NCI-H345 (cell line): ENCODE results near the gene C1orf21.

Experiments used
- DNase-seq: peaks from one replicate; lab custom pipeline; 2025; lab: John Stamatoyannopoulos, UW

C1orf21 gene

DNA sequence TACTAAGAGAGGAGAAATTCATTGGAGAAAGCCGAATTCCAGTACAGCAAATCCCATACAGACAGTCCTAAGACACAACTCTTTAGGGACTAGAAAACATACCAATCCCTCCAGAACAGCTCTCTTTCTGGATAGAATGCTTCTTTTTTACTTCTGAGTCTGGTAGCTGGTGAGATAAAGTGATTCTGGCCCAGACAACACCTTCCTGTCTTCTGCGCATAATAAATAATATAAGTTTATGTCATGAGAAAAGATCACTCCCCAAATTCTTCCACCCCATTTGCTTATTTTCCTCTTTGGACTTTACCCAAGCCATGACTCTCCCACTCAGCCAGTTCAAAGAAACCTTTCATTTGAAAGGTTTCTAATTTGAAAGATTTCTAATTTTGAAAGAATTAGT, 269.4 kb downstream of the C1orf21 start:
- DNase-seq, result no peak

DNA sequence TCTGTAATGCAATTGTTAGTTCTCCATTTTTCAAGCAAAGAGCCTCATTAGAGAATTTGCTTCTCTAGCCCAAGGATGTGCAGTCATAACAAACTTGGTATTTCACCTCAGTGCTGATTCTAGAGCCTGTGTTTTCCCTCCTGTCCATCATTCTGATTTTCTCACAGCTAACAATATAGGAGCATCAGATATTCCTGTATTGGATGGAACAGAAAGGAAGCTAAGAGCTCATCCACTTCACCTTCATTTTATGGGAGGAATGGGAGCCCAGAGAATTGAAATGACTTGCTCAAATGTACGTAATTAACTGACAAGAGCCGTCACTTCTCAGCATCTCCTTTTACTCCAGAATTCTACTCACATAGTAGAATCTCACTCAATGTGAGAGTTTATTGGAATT, 271.2 kb downstream of the C1orf21 start:
- DNase-seq, result no peak

DNA sequence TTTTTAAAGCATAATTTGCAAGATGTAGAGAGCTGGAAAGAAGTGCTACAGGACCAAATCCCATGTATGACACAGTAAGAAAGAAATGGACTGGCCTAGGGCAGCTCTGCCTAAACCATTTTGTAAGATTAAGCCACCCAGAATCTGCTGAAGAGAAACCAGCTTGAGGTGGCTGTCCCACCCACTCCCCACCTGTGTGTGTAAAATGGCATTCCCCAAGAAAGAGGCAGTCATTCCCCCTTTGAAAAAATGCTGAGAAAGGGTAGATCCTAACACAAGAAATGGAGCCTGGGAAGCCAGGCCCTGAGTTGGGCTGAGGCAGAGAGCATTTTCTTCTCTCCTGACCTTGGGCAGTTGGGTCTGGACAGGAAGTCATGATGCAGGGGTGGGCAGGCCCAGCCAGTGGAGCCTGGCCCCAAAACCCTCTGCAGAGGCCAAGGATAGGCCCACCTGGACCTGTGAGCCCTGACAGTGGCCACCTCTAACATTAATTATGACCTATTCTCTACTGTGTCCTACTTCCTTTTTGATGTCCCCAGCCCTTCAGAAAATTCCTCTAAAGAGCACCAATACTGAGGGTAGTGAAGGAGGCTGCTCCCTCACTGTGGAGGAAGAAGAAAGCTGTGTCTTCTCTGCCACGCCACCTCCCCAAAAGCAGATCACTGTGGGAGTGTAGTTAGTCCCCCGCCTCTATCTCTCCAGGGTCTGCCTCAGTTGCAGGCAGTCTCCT, 273.8 kb downstream of the C1orf21 start:
- DNase-seq, result no peak

DNA sequence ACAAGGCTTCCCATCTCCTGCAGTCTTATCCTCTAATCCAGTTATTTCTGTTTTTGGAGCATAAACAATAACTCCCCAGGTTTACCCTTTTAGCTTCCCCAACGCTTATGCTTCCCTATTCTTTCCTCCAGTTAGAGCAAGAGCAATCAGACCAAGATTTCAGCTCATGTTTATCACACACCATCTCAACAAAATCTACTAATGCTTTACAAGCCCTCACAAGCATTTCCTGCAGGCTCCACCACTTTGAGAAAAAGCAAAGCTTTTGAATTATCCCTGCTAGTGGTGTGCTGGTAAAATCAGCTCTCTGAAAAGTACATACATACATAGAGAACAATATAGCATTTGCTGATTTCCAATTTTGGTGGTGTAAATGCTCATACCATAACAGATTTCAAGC, 275.0 kb downstream of the C1orf21 start:
- no peak for DNase-seq

DNA sequence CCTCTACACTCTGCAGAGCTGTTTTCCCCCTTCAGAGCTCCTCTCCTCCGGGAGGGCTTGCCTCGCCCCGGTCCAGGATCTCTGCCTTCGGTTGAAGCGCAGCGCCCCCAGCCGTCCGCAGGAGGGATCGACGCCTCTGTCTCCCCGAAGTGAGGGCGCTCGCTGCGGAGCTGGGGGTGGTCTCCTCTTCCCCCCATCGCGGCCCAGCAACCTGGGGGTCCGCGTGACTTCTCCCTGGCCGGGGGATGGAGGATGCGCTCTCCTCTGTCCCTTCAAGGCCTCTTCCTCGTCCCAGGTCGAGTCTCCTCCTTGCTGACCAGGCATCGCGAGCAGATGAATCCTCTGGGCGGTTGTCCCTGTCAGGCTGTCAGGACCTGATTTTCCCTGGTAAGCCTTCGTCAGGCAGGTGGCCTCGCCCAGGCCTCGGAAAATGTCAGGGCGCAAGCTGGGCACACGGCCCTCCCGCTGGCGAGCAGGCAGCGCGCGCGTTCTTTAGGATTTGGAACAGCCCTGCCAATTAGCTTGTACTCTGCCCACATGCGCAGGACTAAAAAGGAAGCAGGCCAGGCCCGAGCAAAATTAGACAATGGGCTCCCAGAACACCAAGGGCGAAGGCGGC, 277.3 kb downstream of the C1orf21 start:
- DNase-seq, result peak; percentile 84

DNA sequence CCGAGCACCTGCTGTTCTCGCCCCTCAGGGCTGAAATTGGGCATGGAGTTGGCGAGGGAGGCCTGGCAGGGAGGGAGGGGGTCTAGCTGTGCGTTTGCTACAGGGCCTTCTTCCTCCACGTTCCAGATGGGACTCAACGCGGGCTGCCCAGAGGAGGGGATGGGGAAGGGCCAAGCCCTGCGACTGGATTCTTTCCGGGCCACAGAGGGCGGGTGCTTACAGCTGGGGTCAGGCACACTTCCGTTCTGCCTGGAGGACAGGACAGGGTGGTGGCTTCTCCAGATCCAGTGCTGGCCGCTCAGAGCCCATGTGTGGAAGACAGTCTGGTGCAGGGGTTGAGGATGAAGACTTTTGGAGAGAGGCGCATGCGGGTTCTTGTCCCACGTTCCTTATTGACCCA, 277.8 kb downstream of the C1orf21 start:
- no peak for DNase-seq

DNA sequence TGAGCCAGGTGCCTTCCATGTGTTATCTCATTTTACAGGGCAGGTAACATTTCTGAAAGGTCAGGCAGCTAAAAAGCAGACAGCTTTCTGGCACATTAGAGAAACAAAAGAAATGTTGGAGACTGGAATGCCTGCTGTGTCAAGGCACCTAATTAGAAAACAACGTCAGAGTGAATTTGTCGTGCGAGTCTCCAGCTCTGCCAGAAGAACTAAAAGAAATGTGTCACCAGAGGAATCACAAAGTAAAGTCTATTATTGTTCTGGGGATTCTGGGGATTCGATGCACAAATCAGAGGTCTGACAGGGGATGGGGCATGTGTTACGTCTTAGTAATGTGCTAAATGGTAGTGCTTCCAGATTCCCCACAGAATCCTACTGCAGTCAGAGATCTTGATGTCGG, 278.5 kb downstream of the C1orf21 start:
- DNase-seq, result no peak

DNA sequence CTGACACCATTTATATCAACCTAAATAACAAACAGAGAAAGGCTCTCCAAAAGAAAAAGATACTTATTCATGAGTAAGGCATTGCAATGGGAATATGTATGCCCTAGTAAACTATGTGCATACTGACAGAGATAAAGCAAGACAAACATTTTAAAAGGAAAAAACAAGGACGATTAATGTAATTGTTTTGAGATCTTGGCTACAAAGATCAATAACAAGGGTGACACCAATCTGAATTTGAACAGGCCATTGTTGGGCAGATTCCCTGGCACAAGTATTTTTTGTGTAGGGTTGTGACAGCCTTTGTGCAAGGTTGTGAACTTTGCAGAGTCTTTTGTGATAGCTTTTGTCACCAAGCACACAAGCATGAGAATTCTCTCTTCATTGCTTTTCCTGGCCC, 282.6 kb downstream of the C1orf21 start:
- DNase-seq, result no peak

DNA sequence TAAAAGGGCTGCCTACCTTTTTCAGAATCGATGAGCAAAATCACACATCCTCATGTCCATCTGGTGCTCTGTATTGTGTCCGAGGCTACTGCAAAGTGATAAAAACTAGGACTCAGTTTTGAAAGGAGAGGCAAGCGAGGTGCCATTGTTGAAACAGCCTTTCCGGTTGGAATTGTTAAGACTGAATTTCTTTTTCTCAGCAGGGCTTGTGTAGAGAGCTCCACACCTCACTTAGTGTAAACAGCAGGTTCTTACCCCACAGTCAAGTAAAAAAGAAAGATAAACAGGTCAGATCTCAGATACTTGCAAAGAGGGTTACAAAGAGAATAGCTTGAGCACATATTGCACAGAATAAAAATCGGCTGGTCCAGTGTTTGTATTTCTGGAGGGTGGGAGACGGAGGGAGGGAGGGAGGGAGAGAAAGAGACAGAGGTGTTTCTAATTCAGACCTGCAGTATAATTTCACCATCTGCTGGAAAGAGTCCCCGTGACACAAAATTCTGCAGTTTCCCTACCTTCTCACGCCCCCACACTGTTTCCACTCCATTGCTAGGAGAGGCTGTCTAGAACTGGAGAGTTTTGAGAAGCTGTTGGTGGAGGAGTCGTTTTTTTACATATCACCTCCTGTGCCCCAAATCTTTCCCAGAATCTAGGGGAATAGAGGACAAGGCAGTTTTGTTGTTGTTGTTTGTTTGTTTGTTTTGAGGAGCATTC, 285.3 kb downstream of the C1orf21 start:
- peak; percentile 23 for DNase-seq

DNA sequence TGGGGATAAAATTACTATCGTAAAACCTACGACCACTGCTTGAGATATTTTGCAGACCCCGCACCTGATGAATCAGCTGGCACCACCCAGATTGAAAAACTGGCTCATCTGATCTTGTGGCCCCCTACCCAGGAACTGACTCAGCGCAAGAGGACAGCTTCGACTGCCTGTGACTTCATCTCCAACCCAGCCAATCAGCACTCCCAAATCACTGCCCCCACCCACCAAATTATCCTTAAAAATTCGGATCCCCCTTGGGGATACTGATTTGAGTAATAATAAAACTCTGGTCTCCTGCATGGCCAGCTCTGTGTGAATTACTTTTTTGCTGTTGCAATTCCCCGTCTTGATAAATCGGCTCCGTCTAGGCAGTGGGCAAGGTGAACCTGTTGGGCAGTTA, 286.5 kb downstream of the C1orf21 start:
- no peak for DNase-seq

DNA sequence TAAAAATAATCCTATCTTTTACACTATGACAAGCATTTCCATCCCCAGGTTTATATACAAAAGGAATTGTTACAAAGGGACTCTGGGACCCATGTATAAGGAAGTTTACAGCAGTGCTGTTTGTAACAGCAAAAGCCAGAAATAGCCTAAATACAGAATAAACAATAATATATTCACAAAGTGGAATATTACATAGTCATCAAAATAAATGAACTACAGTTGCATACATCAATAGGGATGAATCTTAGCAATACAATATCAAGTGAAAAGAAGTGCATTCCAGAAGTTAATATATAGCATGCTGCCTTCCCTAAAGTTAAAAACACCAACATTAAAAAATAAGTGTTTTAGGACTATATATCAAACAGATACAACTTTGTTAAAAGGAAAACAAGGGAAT, 290.5 kb downstream of the C1orf21 start:
- DNase-seq, result no peak
